DND-41 (cell line): ENCODE measurements around the gene FAM187B.

Source experiments
- ATAC-seq: fragments of 200-7000 bp; cut with Tn5 transposase; 3 replicates; pipeline ENCODE4 v1.9.1; 2021; ENCODE audit warnings: low read depth; ENCODE audit not compliant: insufficient read depth
- DNase-seq: peaks from one replicate; pipeline ENCODE4 v3.0.0-alpha.2; 2020
- H2AFZ ChIP-seq: 2 replicates; pipeline ENCODE4 v1.6.0; 2012; ENCODE audit warnings: low read depth, low read length
- H3K27ac ChIP-seq: 2 replicates; pipeline ENCODE4 v1.5.1; 2012; ENCODE audit warnings: low read length, inconsistent platforms
- H3K27me3 ChIP-seq: fragments of 200-600 bp; sonication (generic); 2 replicates; pipeline ENCODE4 v1.6.0; 2012; ENCODE audit warnings: low read length, mild to moderate bottlenecking, inconsistent platforms; ENCODE audit not compliant: insufficient read depth, poor library complexity
- H3K36me3 ChIP-seq: 2 replicates; pipeline ENCODE4 v1.5.1; 2012; ENCODE audit warnings: low read length, inconsistent platforms; ENCODE audit not compliant: insufficient read depth
- H3K4me1 ChIP-seq: 2 replicates; pipeline ENCODE4 v1.5.1; 2012; ENCODE audit warnings: mild to moderate bottlenecking, low read length; ENCODE audit not compliant: insufficient read depth
- H3K4me2 ChIP-seq: 2 replicates; pipeline ENCODE4 v1.6.0; 2012; ENCODE audit warnings: mild to moderate bottlenecking, moderate library complexity, low read length, inconsistent platforms; ENCODE audit not compliant: insufficient read depth
- H3K4me3 ChIP-seq, 2 experiments: fragments of 200-600 bp in 1 of 2; shearing (Covaris generic) in 1 of 2; 2 replicates each; pipeline ENCODE4 v1.5.1; 2012 to 2016; ENCODE audit warnings: inconsistent platforms in 2 of 2, low read length in 2 of 2, mild to moderate bottlenecking in 2 of 2, low read depth in 1 of 2, moderate library complexity in 1 of 2
- H3K79me2 ChIP-seq: 2 replicates; pipeline ENCODE4 v1.6.0; 2012; ENCODE audit warnings: low read length, inconsistent platforms; ENCODE audit not compliant: insufficient read depth
- H3K9ac ChIP-seq: 2 replicates; pipeline ENCODE4 v1.6.0; 2012; ENCODE audit warnings: low read depth, mild to moderate bottlenecking, inconsistent platforms, low read length, moderate library complexity
- H3K9me3 ChIP-seq: 2 replicates; pipeline ENCODE4 v1.5.1; 2012; ENCODE audit warnings: low read length, moderate library complexity, mild to moderate bottlenecking, inconsistent platforms; ENCODE audit not compliant: insufficient read depth, severe bottlenecking
- H4K20me1 ChIP-seq: 2 replicates; pipeline ENCODE4 v1.6.0; 2012; ENCODE audit warnings: low read length; ENCODE audit not compliant: insufficient read depth
- CTCF ChIP-seq: IDR thresholded peaks from 2 replicates; pipeline ENCODE4 v1.5.1; 2012; ENCODE audit warnings: borderline replicate concordance, low read length, moderate library complexity, mild to moderate bottlenecking; ENCODE audit not compliant: poor library complexity, severe bottlenecking; ENCODE audit errors: extremely low read depth
- EZH2 ChIP-seq: IDR thresholded peaks from 3 replicates; pipeline ENCODE4 v1.6.1; 2012; ENCODE audit warnings: borderline replicate concordance, low read depth, mild to moderate bottlenecking, moderate library complexity, low read length, inconsistent platforms; ENCODE audit not compliant: severe bottlenecking

The FAM187B gene

GRCh38 chr19:35228177-35228930, at the start of gene FAM187B:
Gene FAM187B, minus strand, starts transcription at chr19:35228739. Its CDS starts 59 bp downstream, at chr19:35228680.
- Histone ChIP-seq H3K27me3 (no peaks in the 10 kb centered on the region), H3K9me3 (no peaks in the 10 kb centered on the region), H3K4me2 (no peak within 1 kb of the TSS), H4K20me1 (no peaks in the 10 kb centered on the region), H2AFZ (no peak within 1 kb of the TSS), H3K27ac (no peak within 1 kb of the TSS), H3K4me1 (no peaks in the 10 kb centered on the region), H3K36me3 (no peaks in the 10 kb centered on the region), H3K9ac (no peak within 1 kb of the TSS), H3K79me2 (no peaks in the 10 kb centered on the region), H3K4me3 (no peak within 1 kb of the TSS)
- DNase-seq (no peak), ATAC-seq (no peak)
- TF ChIP-seq EZH2: no peak
- no peak for TF ChIP-seq CTCF

DNA sequence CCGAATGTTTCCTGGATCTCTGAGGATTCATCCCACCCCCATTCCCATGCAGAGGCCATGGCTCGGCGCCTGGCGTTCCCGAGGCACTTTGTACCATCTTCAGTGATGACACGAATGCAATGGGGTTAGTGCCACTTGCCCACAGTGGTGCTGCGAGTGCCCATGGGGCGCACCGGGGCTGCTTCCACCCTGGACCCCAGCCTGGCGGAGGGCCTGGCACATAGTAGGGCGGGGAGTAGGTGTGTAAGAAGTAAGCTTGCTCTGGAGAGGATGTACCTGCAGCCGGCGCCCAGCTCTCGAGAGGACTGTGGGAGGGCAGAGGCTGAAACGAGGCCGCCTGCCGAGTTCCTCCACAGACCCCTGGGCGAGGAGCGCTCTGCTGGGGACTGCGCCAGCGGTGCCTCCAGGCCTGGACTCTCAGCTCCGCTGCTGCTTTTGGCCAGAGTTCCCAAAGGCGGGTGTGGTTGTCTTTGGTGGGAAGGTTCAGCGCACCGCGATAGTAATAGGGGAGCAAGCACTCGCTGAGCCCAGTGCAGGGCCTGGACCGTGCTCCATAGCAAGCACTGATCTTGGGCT, 48.3 kb upstream of the FAM187B start:
- Histone ChIP-seq H3K27me3 (no peaks in the 10 kb centered on the region), H3K4me1 (no peaks in the 10 kb centered on the region), H3K9ac (no peak overlapping the region), H3K9me3 (no peaks in the 10 kb centered on the region), H3K36me3 (peaks cover 74% of the 10 kb centered on the region), H4K20me1 (peaks cover 40% of the 10 kb centered on the region), H3K79me2 (peaks cover 3% of the 10 kb centered on the region), H2AFZ (no peak overlapping the region), H3K27ac (no peak overlapping the region), H3K4me2 (no peak overlapping the region), H3K4me3 (no peak overlapping the region)
- no peak for TF ChIP-seq EZH2
- no peak for TF ChIP-seq CTCF
- DNase-seq: no peak
- ATAC-seq: no peak

GRCh38 chr19:35274323-35274722, 45.8 kb upstream of the FAM187B start:
- Histone ChIP-seq H4K20me1 (peaks cover 38% of the 10 kb centered on the region), H3K9me3 (no peaks in the 10 kb centered on the region), H3K36me3 (peaks cover 94% of the 10 kb centered on the region), H3K4me2 (no peak overlapping the region), H3K4me1 (peaks cover 20% of the 10 kb centered on the region), H3K4me3 (no peak overlapping the region), H3K79me2 (peaks cover 27% of the 10 kb centered on the region), H3K9ac (no peak overlapping the region), H3K27ac (no peak overlapping the region), H2AFZ (no peak overlapping the region), H3K27me3 (no peaks in the 10 kb centered on the region)
- DNase-seq (no peak), ATAC-seq (no peak)
- no peak for TF ChIP-seq CTCF
- TF ChIP-seq EZH2: no peak
